Activated CD4-positive, alpha-beta memory T cell treated with anti-CD3 and anti-CD28 coated beads for 36 hours (primary cell): ENCODE measurements around the gene CAMTA1. TPM values are rescaled to one million over a fixed set of nuclear protein-coding genes. Genes with fewer than 3 reads are reported as not detected.

Experiments used
- CTCF ChIA-PET: fragments of 350-600 bp; sonication (Branson Sonifier 250); formaldehyde crosslinking; loops from one replicate; lab custom pipeline; 2021; ENCODE audit warnings: antibody characterized with exemption, inconsistent platforms; lab: Charles Lee
- POLR2A ChIA-PET: fragments of 350-600 bp; sonication (Branson Sonifier 250); formaldehyde crosslinking; loops from one replicate; lab custom pipeline; 2021; ENCODE audit warnings: antibody characterized with exemption; lab: Charles Lee
- DNase-seq: peaks from one replicate; pipeline ENCODE4 v3.0.0-alpha.2; 2020
- H3K27ac Mint-ChIP-seq: one replicate; pipeline ENCODE4 v1.8.0; 2021; ENCODE audit warnings: mixed read lengths
- H3K27me3 Mint-ChIP-seq: one replicate; pipeline ENCODE4 v1.8.0; 2021; ENCODE audit warnings: mixed read lengths
- H3K36me3 Mint-ChIP-seq: one replicate; pipeline ENCODE4 v1.8.0; 2021; ENCODE audit warnings: mixed read lengths
- H3K4me1 Mint-ChIP-seq: one replicate; pipeline ENCODE4 v1.8.0; 2021; ENCODE audit warnings: low read depth, mixed read lengths
- H3K4me3 Mint-ChIP-seq: one replicate; pipeline ENCODE4 v1.8.0; 2021; ENCODE audit warnings: mild to moderate bottlenecking, mixed read lengths
- H3K9me3 Mint-ChIP-seq: one replicate; pipeline ENCODE4 v1.8.0; 2021; ENCODE audit warnings: mixed read lengths
- intact Hi-C: fragments of 100-400 bp; cut with micrococcal nuclease; formaldehyde crosslinking; loops from one replicate; pipeline ENCODE4 v1.15.1; 2023
- total RNA-seq, 2 experiments: library from RNA; stranded (reverse); gene quantifications; one replicate each; pipeline ENCODE4 v1.2.3, GENCODE V29; 2021

CAMTA1 gene
- total RNA-seq, 2 experiments from 2014 or later = 64.7 to 68.9 TPM

DNA sequence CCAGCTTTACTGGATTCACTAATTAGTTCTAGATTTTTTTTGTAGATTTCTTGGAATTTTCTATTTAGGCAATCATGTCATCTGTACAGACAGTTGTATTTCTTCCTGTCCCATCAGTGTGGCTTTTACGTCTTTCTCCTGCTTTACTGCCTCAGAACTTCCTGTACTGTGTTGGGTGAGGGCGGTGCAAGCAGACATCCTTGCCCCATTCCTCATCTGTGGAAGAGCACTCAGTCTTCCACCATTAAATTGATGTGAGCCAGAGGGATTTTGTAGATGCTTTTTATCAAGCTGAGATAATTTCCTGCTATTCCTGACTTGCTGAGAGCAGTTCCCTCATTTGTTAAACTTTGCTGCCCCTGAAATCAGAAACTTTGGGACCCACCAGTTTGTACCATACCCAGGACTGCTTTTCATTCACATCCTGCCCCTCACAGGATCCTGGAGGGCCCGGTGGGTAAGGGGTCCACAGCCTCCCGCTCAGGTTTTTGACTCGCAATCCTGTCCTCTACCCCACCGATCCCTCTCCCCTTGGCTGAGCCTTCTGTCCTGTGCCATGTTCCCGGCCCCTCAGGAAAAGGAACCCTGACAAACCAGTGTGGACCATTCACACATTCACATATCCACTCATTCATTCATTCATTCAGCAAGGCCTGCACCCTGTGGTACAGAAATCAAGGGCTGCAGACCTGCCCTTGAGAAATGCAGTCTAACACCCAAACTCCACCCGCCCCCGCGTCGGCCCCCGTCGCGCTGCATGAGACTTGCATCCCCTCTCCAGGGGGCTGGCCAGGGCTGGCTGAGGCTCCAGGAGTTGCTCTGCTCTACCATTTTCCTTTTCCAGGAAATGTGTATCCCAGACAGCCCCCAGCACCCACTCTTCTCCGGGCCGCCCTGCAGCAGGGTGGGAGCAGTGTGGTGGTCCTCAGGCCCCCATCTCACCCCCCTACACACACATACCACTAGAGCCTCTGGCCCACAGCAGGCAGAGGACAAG, 739.4 kb downstream of the CAMTA1 start:
- no peaks in the 10 kb centered on the region for H3K9me3 Mint-ChIP-seq
- intact Hi-C loops = no loop called here
- peaks cover 13% of the 10 kb centered on the region for H3K27me3 Mint-ChIP-seq
- no peak overlapping the region for H3K27ac Mint-ChIP-seq
- no peaks in the 10 kb centered on the region for H3K4me1 Mint-ChIP-seq
- no peaks in the 10 kb centered on the region for H3K36me3 Mint-ChIP-seq
- H3K4me3 Mint-ChIP-seq = no peak overlapping the region
- DNase-seq = no peak
- POLR2A ChIA-PET = no interaction called here
- CTCF ChIA-PET = no interaction called here

DNA sequence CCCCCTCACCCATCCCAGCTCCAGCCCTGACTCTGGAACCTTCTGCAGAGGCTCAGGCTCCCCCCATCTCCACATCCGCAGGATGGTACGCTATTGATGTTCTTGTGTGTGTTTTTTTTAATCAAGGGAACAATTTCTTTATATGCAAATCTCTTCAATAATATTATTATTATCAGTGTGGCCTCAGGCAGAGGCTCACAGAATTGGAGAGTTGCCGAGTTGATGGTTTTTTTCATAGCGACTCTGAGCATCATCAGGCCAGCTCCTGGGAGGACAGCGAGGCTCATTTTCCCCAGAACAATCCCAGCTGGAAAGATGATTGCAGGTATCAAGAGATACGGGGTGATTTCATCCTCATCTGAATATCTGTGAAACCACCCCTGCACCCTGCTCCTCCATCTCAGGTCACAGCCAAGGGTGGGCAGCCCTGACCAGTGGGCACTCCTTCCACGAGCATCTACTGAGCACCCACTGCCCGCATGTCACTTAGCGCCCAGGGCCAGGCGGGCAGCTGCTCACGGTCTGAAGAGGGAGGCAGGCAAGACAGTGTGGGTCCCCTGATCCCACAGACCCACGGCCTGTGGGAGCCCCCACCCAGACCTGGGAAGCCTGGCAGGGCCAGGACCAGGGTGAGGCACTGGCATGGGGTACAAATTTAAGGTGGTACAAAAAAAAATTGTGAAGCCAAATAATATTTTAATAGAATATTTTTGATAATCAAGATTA, 740.2 kb downstream of the CAMTA1 start:
- Mint-ChIP-seq H3K27me3 (peaks cover 13% of the 10 kb centered on the region), H3K4me1 (no peaks in the 10 kb centered on the region), H3K4me3 (no peak overlapping the region), H3K9me3 (no peaks in the 10 kb centered on the region), H3K36me3 (no peaks in the 10 kb centered on the region), H3K27ac (no peak overlapping the region)
- intact Hi-C loops = loop anchor here (2.0 kb wide), 1 partner anchor 23 kb away; no protein-coding TSS in a partner anchor
- ChIA-PET CTCF (no interaction called here), POLR2A (no interaction called here)
- DNase-seq = no peak

DNA sequence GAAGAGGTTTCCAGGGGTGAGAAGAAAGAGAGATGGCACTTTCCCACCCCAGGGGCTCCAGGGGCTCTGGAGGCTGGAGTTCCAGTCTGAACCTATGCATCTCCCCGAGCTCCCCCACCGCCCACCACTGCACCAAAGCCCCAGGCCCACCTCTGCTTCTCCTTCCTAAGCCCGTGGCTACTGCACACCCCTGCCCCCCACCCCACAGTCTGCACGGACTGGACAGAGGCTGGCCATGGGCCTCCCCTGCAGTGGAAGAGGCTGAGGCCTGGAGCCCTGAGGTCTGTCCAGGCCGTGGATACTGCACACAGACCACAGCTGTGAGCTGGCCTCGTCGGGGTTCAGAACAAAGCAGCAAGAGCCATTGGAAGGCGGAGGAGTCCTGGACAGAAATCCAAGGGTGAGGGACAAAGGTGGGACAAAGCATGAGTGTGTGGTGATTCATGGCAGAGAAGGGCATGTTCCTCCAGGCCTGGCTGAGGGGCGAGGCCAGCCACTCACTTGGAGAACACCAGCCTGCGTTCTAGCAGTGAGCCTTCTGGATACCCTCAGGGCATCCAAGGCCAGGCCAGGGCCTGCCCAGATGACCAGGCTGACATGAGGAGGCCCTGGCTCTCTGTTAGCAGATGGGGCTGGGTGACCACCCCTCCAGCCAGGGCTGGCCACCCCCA, 741.1 kb downstream of the CAMTA1 start:
- CTCF ChIA-PET = interaction anchor here (1.1 kb wide), 1 partner anchor 49 kb away, joined by 3 read pairs; no protein-coding TSS in a partner anchor
- no peaks in the 10 kb centered on the region for H3K9me3 Mint-ChIP-seq

DNA sequence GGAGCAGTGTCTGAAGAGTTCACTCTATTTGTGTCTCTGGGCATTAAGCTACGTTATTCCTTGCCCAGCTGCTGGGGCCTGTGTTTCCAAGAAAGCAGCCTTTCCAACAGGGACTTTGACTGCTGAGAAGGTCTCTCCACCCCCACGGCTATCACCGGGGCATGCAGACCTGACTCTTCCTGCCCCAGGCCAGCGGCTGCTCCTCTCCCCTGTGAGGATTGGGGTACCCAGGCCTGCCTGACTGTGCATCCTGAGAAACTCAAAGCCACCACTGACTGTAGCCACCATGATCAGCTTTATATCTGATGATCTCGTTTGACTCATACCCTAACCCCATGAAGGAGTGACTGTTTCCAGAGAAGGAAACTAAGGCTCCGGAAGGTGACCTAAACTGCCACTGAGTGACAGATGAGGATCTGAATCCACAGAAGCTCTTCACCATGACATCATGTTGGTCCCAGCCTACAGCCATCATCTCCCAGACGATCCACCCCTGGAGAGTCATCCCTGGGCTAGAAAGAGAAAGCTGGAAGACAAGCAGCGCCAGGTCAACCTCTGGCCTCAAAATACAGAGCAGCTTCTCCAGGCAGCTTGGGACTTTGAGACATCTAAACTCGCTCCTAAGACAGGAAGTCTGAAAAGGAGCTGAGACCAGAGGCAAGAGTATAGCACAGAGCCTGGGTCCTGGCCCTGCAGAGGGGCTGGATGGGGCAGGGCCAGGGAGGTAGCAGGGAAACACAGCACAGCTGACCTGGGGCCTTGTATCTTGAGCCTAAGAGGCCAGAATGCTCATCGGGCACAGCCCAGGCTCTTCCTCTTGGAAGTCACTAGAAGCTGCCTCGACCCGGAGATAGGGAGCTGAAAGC, 741.8 kb downstream of the CAMTA1 start:
- H3K9me3 Mint-ChIP-seq = no peaks in the 10 kb centered on the region
- H3K4me3 Mint-ChIP-seq = no peak overlapping the region
- peaks cover 13% of the 10 kb centered on the region for H3K27me3 Mint-ChIP-seq
- ChIA-PET CTCF (interaction anchor here (1.1 to 1.2 kb wide), 2 partner anchors 13 to 48 kb away, joined by 3 read pairs; no protein-coding TSS in a partner anchor), POLR2A (no interaction called here)
- peak; percentile 25 for DNase-seq
- peak overlapping the region; percentile 18 for H3K27ac Mint-ChIP-seq
- intact Hi-C loops = loop anchor here (2.0 kb wide), 1 partner anchor 22 kb away; no protein-coding TSS in a partner anchor
- no peaks in the 10 kb centered on the region for H3K36me3 Mint-ChIP-seq
- no peaks in the 10 kb centered on the region for H3K4me1 Mint-ChIP-seq

More for the DNA sequence above, 741.1 kb downstream of the CAMTA1 start:
- Mint-ChIP-seq H3K36me3 (no peaks in the 10 kb centered on the region), H3K27me3 (peaks cover 13% of the 10 kb centered on the region), H3K4me1 (no peaks in the 10 kb centered on the region), H3K4me3 (no peak overlapping the region), H3K27ac (no peak overlapping the region)
- POLR2A ChIA-PET = no interaction called here
- intact Hi-C loops = loop anchor here (2.0 kb wide), 1 partner anchor 22 kb away; no protein-coding TSS in a partner anchor
- no peak for DNase-seq

DNA sequence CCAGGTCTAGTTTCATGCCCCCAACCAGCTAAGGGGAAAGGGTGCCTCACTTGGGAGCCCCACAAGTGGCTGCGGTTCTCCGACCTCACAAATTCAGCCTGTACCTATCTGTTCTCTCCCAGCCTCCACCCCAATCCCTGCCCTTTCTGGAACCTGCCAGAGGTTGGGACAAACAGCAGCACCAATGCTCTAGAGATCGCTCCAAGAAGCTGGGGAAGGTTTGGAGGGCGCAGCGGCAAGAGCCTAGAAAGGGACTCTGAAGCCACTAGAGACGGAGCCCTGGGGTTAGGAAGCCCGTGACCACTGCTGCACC, 742.4 kb downstream of the CAMTA1 start:
- peaks cover 13% of the 10 kb centered on the region for H3K27me3 Mint-ChIP-seq
- H3K4me1 Mint-ChIP-seq = no peaks in the 10 kb centered on the region
- ChIA-PET CTCF (interaction anchor here (1.2 kb wide), 1 partner anchor 13 kb away, joined by 3 read pairs; no protein-coding TSS in a partner anchor), POLR2A (no interaction called here)
- DNase-seq = no peak
- intact Hi-C loops = loop anchor here (2.0 kb wide), 1 partner anchor 21 kb away; no protein-coding TSS in a partner anchor
- no peak overlapping the region for H3K27ac Mint-ChIP-seq
- H3K36me3 Mint-ChIP-seq = no peaks in the 10 kb centered on the region
- no peak overlapping the region for H3K4me3 Mint-ChIP-seq
- no peaks in the 10 kb centered on the region for H3K9me3 Mint-ChIP-seq

DNA sequence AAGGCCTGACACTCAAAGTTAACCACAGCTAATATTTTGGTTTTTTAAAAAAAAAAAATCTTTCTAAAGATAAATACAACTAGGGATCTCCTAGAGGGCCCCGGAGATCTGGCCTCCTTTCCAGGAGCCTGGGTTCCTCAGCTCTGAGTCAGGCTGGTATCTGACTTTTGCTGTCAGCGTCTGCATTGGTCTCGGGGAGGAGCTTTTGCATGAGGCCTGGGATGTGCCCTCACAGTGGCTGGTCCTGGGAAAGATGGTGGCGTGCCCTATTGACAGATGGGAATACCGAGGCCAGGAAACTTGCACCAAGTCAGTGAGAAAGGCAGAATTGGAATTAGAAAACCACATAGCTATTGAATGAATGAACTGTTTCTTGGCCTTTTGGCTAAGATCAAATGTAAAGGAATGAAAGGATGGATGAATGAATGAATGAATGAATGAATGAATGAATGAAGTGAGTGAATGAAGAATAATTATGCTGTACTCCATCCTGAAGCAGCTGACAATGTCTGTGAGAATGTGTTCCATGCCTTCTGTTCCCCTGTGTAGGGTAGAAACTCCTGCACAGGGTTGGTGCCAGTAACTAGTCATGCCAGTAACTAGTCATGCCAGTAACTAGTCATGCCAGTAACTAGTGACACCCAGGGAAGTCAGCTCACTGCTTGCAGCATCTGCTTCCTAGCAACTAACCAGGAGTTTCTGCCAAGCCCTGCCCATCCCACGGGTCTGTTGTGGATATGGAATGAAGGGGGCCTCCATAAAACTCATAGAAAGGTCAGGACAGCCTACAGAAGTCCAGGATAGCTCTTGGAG, 743.3 kb downstream of the CAMTA1 start:
- Mint-ChIP-seq H3K9me3 (no peaks in the 10 kb centered on the region), H3K27ac (no peak overlapping the region), H3K4me1 (no peaks in the 10 kb centered on the region), H3K36me3 (no peaks in the 10 kb centered on the region), H3K4me3 (no peak overlapping the region), H3K27me3 (peaks cover 9% of the 10 kb centered on the region)
- no peak for DNase-seq
- ChIA-PET POLR2A (no interaction called here), CTCF (interaction anchor here (1.2 kb wide), 1 partner anchor 12 kb away, joined by 3 read pairs; no protein-coding TSS in a partner anchor)
- intact Hi-C loops = no loop called here

DNA sequence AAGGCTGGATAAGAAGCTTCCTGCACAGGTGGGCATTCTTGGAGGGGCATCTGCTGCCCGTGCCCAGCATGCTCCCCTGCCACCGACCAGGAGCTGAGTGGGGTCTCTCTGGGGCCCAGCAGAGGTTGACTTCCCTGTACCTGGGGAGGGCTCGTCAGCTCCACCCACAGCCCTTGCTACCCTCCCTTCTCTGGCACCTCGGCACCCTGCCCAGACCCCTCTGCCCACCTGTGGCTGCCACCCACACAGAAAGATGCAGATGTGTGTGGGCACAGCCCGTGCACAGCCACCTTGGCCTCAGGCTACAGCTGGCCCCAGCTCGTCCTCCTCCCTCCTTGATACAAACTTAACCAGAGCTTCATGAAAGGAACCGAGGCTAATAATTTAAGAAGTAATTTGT, 744.7 kb downstream of the CAMTA1 start:
- Mint-ChIP-seq H3K27me3 (peaks cover 3% of the 10 kb centered on the region), H3K9me3 (no peaks in the 10 kb centered on the region), H3K27ac (no peak overlapping the region), H3K4me3 (no peak overlapping the region), H3K4me1 (no peaks in the 10 kb centered on the region), H3K36me3 (no peaks in the 10 kb centered on the region)
- ChIA-PET POLR2A (no interaction called here), CTCF (no interaction called here)
- intact Hi-C loops = no loop called here
- no peak for DNase-seq

DNA sequence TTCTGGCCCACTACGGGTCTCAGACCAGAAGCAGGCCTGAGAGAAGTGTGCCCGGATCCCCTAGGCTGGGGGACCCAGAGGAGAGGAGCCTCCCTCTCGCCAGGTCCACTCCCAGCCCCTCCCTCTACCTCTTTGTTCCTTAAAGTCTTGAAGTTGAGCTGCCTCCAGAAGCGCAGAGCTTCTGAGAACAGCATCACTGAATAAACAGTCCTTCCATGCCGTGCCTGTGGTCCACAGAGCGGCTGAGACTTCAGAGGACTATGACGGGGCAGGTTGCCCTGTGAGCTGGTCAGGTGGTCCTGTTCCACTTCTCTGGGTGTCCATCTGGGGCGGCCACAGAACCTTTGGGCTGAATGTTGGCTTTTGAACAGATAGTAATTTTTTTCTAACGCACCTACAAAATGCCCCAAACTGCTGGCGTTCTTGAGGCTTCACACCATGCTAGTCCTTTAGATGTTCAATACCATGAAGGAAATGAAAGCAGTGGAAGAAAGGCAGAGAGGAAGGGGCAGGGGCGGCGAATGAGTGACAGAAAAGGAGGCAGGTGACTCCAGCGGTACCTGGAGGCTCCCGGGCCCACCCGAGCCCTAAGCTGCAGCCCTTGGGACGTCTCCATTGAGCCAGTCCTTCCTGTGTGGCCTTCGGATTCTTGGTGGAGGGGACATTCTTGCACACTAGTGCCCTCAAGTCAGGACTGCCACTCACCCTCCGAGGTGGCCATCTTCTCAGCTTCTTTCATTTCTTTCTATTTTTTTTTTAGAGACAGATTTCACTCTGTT, 746.5 kb downstream of the CAMTA1 start:
- DNase-seq = no peak
- Mint-ChIP-seq H3K27ac (no peak overlapping the region), H3K4me3 (no peak overlapping the region), H3K4me1 (no peaks in the 10 kb centered on the region), H3K9me3 (no peaks in the 10 kb centered on the region), H3K27me3 (no peaks in the 10 kb centered on the region), H3K36me3 (no peaks in the 10 kb centered on the region)
- ChIA-PET POLR2A (no interaction called here), CTCF (no interaction called here)
- intact Hi-C loops = no loop called here

DNA sequence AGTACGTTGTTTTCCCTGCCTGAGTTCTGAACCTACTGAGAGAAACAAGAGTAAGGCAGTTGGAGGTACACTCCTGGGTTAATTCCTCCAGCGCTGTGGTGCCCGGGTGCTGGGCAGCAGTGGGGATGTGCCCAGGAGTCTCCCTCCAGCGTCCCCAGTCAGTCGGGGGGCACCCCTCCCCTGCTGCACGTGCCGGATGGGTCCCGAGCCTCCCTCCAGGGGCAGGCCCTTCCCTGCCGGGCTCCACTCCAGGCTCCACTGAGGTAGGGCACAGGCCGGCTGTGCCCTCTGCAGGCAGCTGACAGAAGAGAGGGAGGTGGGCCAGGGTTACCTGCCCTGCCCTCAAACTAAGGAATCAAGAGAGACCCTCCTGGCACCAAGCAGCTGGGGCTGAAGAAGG, 747.8 kb downstream of the CAMTA1 start:
- H3K36me3 Mint-ChIP-seq = no peaks in the 10 kb centered on the region
- H3K4me1 Mint-ChIP-seq = no peaks in the 10 kb centered on the region
- CTCF ChIA-PET = no interaction called here
- no peak for DNase-seq
- no peaks in the 10 kb centered on the region for H3K27me3 Mint-ChIP-seq
- no peaks in the 10 kb centered on the region for H3K9me3 Mint-ChIP-seq
- no peak overlapping the region for H3K27ac Mint-ChIP-seq
- intact Hi-C loops = no loop called here
- no peak overlapping the region for H3K4me3 Mint-ChIP-seq
- POLR2A ChIA-PET = no interaction called here

DNA sequence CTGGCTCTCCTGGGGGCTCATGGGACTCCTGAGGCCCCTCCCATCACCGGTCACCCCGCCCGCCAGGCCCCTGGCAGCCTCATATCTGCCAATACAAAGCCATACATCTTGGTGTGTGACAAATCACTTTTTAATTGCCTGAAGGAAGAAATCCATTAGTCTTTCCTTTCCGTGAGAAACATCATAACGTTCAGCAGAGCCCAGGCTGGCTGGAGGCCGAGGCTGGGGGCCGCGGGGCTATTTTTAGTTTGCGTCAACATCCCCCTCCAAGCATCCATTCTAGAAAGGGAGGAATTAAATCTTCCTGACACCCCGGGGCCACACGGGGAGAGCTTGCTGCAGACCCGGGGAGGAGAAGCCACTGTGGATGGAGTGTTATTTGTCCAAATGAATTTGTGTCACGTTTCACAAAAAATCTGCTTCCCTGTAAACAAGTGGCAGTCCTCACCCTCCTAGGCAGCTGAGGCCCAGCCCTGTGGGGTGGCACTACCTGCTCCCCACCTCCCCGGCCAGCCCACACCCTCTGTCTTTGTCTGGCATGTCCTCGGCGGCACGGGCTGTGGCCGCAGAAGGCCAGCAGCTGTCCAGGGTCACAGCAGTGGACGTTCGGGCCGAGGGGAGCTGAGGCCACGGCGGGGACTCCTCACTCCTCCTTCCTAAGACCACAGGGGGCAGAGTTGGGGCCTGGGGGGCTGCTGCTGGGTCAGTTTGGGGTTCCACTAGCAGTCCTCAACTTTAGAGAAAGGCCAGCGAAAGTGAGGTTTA, 749.0 kb downstream of the CAMTA1 start:
- no peak for DNase-seq
- Mint-ChIP-seq H3K36me3 (no peaks in the 10 kb centered on the region), H3K4me3 (no peak overlapping the region), H3K9me3 (no peaks in the 10 kb centered on the region), H3K27ac (no peak overlapping the region), H3K4me1 (no peaks in the 10 kb centered on the region), H3K27me3 (no peaks in the 10 kb centered on the region)
- ChIA-PET CTCF (no interaction called here), POLR2A (no interaction called here)
- intact Hi-C loops = no loop called here
